ENCODE measurements around the gene FCHSD2.

GRCh38 chr11:72826191-72826941 is 315.8 kb downstream of the FCHSD2 start:
- TF ChIP-seq CTCF (IDR thresholded peaks at IDR 0.05) (no peak), POLR2A (IDR thresholded peaks at IDR 0.05) (no peak), POLR2AphosphoS5 (IDR thresholded peaks at IDR 0.05) (no peak)

Measured in suprapubic skin (tissue), 4 donors.